H1 (cell line): ENCODE data around the gene TXNDC5.

ENCODE experiments used
- CEBPB ChIP-seq: IDR thresholded peaks from 2 replicates; pipeline ENCODE4 v1.6.1; 2012; ENCODE audit warnings: low read depth, low read length
- CHD2 ChIP-seq: IDR thresholded peaks from 2 replicates; pipeline ENCODE4 v1.6.1; 2012; ENCODE audit warnings: low read length, improper control_type of control experiment
- EZH2 ChIP-seq: fragments of 200-600 bp; sonication (generic); IDR thresholded peaks from 2 replicates; pipeline ENCODE4 v1.7.1; 2012; ENCODE audit warnings: low read depth, mild to moderate bottlenecking, moderate library complexity, low read length, inconsistent platforms; ENCODE audit not compliant: severe bottlenecking
- JUND ChIP-seq: IDR thresholded peaks from 2 replicates; pipeline ENCODE4 v1.6.1; 2011; ENCODE audit warnings: mild to moderate bottlenecking, improper control_type of control experiment, low read length
- POLR2AphosphoS5 ChIP-seq: IDR thresholded peaks from 2 replicates; pipeline ENCODE4 v1.6.1; 2011; ENCODE audit warnings: low read depth, low read length
- RFX5 ChIP-seq: IDR thresholded peaks from 2 replicates; pipeline ENCODE4 v1.6.1; 2011; ENCODE audit warnings: low read depth, low read length, improper control_type of control experiment, borderline replicate concordance
- TAF1 ChIP-seq: IDR thresholded peaks from 2 replicates; pipeline ENCODE4 v1.6.1; 2011; ENCODE audit warnings: mild to moderate bottlenecking, low read depth, low read length
- TCF12 ChIP-seq: IDR thresholded peaks from 2 replicates; pipeline ENCODE4 v1.6.1; 2011; ENCODE audit warnings: low read depth, mild to moderate bottlenecking, low read length
- YY1 ChIP-seq: IDR thresholded peaks from 2 replicates; pipeline ENCODE4 v1.6.1; 2011; ENCODE audit warnings: low read depth, mild to moderate bottlenecking, low read length
- TF ChIP-seq, protein P1 (sequence below), 3 experiments: IDR thresholded peaks; 1 replicate in 2 of 3; 2 replicates in 1 of 3; pipeline versions ENCODE4 v1.5.1 to v1.6.1; 2011; ENCODE audit warnings: low read length in 3 of 3, mild to moderate bottlenecking in 3 of 3, inconsistent platforms in 2 of 3, low read depth in 1 of 3, moderate library complexity in 1 of 3; ENCODE audit not compliant: insufficient read depth in 1 of 3; ENCODE audit errors: control extremely low read depth in 1 of 3

DNA sequence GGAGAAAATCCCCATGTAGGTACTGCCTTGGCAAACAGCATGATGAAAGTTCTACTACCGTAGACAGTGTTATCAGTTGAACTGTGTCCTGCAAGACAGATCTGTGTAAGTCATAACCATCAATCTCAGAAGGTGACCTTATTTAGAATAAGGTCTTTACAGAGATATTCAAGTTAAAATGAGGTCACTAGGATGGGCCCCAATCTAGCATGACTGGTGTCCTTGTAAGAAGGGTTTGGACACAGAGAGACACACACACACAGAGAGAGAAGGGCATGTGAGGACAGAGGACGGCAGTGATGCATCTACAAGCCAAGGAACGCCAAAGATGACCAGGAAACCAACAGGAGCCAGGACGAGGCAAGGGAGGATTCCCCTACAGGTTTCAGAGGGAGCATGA is 8.8 kb downstream of the TXNDC5 start:
- TF ChIP-seq YY1 (no peak), TAF1 (no peak), JUND (no peak), RFX5 (no peak), CHD2 (no peak), CEBPB (no peak), EZH2 (no peak), TCF12 (no peak), POLR2AphosphoS5 (no peak)
- TF ChIP-seq, protein P1, sequence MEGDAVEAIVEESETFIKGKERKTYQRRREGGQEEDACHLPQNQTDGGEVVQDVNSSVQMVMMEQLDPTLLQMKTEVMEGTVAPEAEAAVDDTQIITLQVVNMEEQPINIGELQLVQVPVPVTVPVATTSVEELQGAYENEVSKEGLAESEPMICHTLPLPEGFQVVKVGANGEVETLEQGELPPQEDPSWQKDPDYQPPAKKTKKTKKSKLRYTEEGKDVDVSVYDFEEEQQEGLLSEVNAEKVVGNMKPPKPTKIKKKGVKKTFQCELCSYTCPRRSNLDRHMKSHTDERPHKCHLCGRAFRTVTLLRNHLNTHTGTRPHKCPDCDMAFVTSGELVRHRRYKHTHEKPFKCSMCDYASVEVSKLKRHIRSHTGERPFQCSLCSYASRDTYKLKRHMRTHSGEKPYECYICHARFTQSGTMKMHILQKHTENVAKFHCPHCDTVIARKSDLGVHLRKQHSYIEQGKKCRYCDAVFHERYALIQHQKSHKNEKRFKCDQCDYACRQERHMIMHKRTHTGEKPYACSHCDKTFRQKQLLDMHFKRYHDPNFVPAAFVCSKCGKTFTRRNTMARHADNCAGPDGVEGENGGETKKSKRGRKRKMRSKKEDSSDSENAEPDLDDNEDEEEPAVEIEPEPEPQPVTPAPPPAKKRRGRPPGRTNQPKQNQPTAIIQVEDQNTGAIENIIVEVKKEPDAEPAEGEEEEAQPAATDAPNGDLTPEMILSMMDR (IDR thresholded peaks at IDR 0.05; ENCODE audit: control extremely low read depth in 1 of 3, insufficient read depth in 1 of 3, low read depth in 1 of 3, low read length in 3 of 3) = no peak
